ENCODE measurements around the gene RANBP17.

DNA sequence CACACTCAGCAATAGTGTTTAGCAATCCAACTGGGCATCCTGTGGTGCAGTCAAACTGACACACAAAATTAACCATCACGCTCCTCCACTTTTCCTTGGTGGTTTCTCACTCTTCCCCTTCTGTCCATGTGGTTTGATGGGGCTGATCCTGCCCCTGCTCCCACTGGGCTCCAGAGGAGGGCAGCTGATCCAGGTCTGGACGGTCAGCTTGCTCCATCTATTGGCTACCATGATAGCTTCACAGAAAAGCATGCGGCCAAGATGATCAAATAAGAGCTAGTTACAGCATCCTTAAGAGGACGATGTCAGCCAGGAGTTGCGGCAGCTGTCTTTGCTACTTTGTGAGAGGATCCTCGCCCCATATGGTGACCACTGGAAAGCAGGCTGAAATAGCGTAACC, 29.6 kb upstream of the RANBP17 start:
- TF ChIP-seq, protein P1, sequence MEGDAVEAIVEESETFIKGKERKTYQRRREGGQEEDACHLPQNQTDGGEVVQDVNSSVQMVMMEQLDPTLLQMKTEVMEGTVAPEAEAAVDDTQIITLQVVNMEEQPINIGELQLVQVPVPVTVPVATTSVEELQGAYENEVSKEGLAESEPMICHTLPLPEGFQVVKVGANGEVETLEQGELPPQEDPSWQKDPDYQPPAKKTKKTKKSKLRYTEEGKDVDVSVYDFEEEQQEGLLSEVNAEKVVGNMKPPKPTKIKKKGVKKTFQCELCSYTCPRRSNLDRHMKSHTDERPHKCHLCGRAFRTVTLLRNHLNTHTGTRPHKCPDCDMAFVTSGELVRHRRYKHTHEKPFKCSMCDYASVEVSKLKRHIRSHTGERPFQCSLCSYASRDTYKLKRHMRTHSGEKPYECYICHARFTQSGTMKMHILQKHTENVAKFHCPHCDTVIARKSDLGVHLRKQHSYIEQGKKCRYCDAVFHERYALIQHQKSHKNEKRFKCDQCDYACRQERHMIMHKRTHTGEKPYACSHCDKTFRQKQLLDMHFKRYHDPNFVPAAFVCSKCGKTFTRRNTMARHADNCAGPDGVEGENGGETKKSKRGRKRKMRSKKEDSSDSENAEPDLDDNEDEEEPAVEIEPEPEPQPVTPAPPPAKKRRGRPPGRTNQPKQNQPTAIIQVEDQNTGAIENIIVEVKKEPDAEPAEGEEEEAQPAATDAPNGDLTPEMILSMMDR (IDR thresholded peaks at IDR 0.05): no peak
- no peak for TF ChIP-seq EZH2phosphoT487 (IDR thresholded peaks at IDR 0.05)
